NCI-H526 (cell line): ENCODE results near the gene PDSS2.
"Not testable (repeated sequence)": the region's sequence is repeated elsewhere in the genome, so short reads cannot be mapped to it uniquely, and the experiment has no call there.

Experiments used
- DNase-seq, 2 experiments: peaks; one replicate each; lab custom pipeline; 2025; lab: John Stamatoyannopoulos, UW

The PDSS2 gene

GRCh38 chr6:107459283-107460082 lies at the start of gene PDSS2:
Gene PDSS2 (minus strand): TSS chr6:107459564. CDS start chr6:107459285, 279 bp downstream.
- DNase-seq: peak; percentile 95 to 99

- DNase-seq: no peak
These were observed 46.8 kb upstream of the PDSS2 start for GRCh38 chr6:107506145-107506544.

GRCh38 chr6:107504270-107505026 lies 45.1 kb upstream of the PDSS2 start:
- no peak for DNase-seq

- DNase-seq: no peak
These were observed 37.7 kb upstream of the PDSS2 start for GRCh38 chr6:107496892-107497684.

DNA sequence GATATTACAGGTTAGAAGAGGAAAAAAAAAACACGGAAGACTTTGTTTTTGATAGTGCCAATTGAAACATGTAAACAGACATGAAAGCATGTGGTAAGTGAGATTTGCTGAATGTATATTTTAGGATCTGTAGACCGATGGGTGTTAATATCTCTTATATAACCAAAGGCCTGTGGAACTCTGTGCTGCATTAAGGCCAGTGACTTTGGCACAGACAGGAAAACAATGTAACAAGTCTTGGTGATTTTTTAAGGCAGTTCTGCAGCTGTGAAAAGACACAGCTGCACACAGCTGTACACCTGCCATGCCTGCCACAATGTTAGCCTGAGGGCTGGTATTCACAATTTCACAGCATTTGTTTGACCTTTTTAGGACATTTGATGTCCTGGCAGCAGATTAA lies 36.6 kb upstream of the PDSS2 start:
- DNase-seq: no peak

DNA sequence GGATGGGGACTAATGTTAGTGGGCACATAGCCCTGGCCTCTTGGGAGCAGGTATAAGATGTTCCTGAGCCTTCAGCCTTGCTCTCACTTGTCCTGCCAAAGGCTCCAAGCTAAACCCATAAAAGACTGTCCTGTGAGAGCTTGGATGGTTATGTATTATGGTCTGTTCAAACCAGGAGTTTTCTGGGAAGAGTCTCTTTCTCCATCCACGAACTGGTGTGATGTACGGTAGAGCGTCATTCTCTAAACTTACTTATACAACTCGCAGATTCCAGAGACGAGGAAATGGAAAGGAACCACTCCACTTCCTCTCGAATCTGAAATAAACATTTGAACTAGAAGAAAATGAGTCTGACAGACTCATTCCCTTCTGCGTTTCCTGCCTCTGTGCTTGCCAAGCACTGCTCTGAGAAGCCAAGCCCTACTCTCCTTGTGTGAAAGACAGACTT lies 35.9 kb upstream of the PDSS2 start:
- DNase-seq: no peak

DNA sequence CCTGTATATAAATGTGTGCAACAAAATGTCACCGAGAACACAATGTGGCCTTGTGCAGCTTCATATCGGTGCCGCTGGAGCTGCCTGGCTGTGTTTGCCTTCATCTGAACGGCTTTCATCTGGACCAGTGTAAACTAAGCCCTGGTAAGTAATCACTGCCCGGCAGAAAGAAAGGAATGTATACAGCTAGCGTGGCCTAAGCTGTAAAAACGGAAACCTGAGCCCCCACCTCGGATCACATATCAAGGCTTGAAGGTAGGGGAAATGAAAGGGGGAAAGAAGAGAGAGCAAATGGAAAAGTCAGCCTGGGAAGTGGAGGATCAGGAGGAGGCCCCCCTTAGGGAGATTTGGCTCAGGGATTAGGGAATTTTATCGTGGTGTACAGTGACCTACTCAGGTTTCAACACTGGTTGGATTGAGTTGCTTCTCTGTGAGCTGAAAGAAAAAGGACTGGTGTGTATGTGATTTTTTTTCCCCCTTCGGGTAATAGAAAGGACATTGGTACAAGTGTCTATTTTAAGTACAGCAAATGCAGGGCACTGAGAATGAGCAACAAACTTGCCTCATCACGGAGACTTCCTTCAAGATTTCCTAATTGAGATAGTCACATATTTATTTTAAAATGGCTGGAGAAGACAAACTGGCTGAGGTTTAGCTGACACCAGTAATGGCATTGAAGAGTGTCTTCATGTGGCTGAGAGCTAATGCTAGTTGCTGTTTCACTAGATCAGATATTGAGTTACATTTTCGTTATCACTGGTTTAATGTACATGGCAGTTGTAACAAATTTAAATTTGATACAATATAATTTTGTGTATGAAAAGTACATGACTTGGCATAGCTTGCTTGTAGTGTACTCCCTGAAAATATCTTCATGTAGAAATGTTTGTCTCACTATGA lies 34.0 kb upstream of the PDSS2 start:
- DNase-seq: peak; percentile 76 to 87

GRCh38 chr6:107491760-107492660 lies 32.6 kb upstream of the PDSS2 start:
- peak; percentile 80 to 82 for DNase-seq

DNA sequence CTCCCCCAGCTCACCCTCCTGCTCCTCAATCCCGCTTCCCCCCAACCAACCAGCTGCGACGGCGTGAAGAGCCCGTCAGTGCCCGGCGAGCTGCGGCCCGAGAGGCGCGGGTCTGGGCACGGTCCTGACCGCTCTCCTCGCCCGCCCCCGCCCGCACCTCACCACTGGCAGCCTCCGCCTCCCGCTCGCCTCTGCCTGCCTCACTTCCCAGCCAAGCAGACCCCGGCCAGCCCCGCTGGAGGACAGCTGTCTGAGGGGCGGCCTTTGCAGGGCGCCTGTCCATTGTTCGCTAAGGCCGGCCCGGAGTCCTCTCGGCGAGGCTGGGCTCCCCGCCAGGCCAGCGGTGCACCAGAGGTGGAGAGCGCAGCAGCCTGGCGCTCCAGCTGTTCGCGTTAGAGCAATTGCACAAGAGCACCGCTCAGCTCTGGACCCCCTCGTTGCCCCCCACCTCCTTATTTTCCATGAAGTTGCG lies 31.8 kb upstream of the PDSS2 start:
- peak in 1 of 2 experiments; percentile 80 for DNase-seq

- DNase-seq: peak in 1 of 2 experiments; percentile 59
These were observed 31.3 kb upstream of the PDSS2 start for GRCh38 chr6:107490566-107491137.

DNA sequence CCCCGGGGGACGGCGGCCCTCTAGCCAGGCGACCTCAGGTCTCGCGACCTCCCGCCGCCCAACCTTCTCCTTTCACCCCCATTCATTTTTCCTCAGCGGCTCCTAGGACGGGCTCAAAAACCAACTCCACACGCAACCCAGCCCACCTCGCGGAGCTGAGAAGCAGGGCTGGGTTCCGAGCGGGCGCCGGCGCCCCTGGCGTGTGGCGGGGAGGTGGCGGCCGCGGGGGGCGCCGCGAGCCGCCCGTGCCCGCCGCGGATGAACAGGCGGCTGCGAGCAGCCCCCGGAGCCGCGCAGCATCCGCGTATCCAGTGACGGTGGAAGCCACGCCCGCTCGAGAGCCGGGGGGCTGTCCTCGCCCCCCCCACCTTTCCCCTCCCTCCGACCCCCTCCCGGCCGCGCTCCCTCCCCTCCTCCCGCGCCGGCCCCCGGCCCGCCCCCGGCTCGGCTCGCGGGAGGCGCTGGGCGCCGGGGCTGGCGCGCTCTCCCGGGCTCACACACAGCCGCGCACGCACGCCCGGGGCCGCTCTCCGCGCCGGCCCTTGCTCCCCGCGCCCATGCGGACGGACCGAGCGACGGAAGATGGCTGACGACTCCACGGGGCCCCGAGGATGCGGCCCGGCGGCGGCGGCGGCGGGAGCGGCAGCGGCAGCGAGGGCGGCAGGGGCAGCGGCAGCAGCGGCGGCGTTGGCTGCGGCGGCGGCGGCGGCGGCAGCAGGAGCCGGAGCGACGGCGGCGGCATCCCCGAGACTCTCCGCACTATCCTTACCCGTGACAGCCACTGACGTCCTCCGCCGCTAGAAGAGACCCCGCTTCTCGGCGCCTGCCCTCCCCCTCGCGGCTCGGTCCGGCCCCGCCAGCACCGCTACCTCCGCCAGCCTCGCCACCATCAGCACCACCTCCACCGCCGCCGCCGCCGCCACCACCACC lies 30.5 kb upstream of the PDSS2 start, which contains the start of gene SOBP:
TSS of gene SOBP (plus strand) at position 482 of the 930 bp plus-strand sequence. CDS start 500 bp downstream, outside the sequence.
- DNase-seq: peak; percentile 43 to 87

DNA sequence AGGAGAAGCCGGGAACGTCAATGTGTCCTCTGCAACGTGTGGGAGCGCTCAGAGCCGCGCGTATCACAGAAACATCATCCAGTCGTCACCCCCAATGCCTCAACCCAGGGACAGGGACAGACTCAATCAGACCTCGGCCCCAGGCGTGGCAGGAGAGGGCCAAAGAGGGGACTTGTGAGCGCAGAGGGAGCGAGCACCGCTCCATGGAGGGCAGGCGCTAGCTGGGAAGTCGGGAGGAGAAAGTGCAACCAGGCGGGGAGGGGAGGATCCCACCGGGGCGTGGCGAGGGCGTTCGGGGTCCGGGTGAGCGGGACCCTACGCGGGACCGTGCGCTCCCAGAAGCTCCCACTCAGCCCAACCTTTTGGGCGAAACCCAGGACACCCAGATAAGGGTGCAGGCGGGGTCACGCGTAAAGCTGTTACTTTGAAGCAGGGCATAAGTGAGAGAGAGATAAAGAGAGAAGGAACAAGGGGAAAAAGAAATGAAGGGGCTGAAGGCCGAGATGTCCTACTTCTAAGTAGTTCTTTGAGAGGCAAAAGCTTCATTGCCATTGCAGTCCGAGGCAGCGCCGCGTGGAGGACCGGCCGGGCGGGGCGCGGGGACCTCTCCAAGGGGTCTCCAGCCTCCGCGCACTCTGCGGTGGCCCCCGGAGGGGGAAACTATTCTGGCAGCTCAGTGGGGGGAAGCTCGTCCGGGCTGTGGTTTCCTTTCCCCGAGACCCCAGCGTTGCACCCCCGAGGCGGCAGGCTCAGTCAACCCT lies 29.7 kb upstream of the PDSS2 start:
- peak; percentile 57 to 82 for DNase-seq

GRCh38 chr6:107488174-107488874 lies 29.0 kb upstream of the PDSS2 start:
- DNase-seq: peak in 1 of 2 experiments; percentile 63

GRCh38 chr6:107485157-107485556 lies 25.8 kb upstream of the PDSS2 start:
- no peak for DNase-seq

DNA sequence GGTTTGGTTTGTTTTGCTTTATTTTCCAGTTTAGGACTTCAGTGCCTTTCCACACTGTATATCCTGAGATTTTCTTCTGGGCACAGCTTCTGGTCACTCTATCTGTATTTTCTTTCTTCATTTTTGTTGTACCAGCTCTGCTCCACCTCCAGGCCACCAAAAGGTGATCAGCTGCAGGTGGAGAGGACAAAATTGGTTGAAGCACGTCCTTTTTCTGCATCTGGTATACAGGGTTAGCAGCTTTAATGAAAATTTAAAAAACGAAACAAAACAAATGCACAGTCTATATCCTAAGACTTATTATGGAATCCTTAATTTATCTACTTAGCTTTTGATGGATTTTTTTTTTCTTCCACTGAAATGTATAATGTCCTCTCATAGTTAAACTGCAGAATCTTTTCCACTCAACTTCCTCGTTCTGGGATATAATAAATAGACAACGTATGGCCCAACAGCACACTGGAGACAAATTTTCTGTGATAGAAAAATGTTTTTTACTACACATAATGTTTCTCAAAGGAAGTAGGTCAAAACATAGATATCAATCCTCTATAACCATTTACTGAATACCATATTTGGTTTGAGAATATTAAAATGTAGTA lies 19.8 kb upstream of the PDSS2 start:
- DNase-seq: no peak

DNA sequence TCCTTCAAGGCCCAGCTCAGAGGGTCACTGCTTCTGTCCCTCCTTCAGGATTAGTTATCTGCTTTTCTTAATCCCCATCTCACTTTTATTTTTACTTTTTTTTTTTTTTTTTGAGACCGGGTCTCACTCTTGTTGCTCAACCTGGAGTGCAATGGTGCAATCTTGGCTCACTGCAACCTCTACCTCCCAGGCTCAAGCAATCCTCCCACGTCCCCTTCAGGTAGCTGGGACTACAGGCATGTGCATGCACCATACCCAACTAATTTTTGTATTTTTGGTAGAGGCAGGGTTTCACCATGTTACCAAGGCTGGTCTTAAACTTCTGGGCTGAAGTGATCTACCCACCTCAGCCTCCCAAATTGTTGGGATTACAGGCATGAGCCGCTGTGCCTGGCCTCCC lies 16.5 kb upstream of the PDSS2 start:
- DNase-seq: not testable (repeated sequence)
